ENCODE results near the gene FCRL2.

FCRL2 gene

GRCh38 chr1:157781048-157781447 lies 4.1 kb upstream of the FCRL2 start:
- DNase-seq = no peak
- in situ Hi-C loops (cut with HindIII; ENCODE audit: low pct_ligation_motif_present, low sequenced_read_pairs) = no loop called here
- H3K27ac ChIP-seq = no peak overlapping the region

GRCh38 chr1:157775101-157775870 lies 1.6 kb downstream of the FCRL2 start:
- TF ChIP-seq, protein P1, sequence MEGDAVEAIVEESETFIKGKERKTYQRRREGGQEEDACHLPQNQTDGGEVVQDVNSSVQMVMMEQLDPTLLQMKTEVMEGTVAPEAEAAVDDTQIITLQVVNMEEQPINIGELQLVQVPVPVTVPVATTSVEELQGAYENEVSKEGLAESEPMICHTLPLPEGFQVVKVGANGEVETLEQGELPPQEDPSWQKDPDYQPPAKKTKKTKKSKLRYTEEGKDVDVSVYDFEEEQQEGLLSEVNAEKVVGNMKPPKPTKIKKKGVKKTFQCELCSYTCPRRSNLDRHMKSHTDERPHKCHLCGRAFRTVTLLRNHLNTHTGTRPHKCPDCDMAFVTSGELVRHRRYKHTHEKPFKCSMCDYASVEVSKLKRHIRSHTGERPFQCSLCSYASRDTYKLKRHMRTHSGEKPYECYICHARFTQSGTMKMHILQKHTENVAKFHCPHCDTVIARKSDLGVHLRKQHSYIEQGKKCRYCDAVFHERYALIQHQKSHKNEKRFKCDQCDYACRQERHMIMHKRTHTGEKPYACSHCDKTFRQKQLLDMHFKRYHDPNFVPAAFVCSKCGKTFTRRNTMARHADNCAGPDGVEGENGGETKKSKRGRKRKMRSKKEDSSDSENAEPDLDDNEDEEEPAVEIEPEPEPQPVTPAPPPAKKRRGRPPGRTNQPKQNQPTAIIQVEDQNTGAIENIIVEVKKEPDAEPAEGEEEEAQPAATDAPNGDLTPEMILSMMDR (IDR thresholded peaks at IDR 0.05; ENCODE audit: low read depth, low read length, missing control alignments) = no peak
- no peaks in the 10 kb centered on the region for H3K36me3 ChIP-seq (replicated peaks)
- no peaks in the 10 kb centered on the region for H3K27me3 ChIP-seq (replicated peaks)
- H3K4me3 ChIP-seq (ENCODE audit: low read depth, low read length) = no peak overlapping the region
- no peak for DNase-seq
- no peak overlapping the region for H3K27ac ChIP-seq
- in situ Hi-C loops (cut with HindIII; ENCODE audit: low pct_ligation_motif_present, low sequenced_read_pairs) = no loop called here

More at GRCh38 chr1:157781048-157781447, 4.1 kb upstream of the FCRL2 start:
- no peaks in the 10 kb centered on the region for H3K27me3 ChIP-seq (replicated peaks)
- H3K36me3 ChIP-seq (replicated peaks) = no peaks in the 10 kb centered on the region
- no peak overlapping the region for H3K4me3 ChIP-seq (ENCODE audit: low read depth, low read length)
- TF ChIP-seq, protein P1 (IDR thresholded peaks at IDR 0.05; ENCODE audit: low read depth, low read length, missing control alignments) = no peak

GRCh38 chr1:157774412-157774811 lies 2.5 kb downstream of the FCRL2 start:
- H3K27ac ChIP-seq = no peak overlapping the region
- no peak for DNase-seq

DNA sequence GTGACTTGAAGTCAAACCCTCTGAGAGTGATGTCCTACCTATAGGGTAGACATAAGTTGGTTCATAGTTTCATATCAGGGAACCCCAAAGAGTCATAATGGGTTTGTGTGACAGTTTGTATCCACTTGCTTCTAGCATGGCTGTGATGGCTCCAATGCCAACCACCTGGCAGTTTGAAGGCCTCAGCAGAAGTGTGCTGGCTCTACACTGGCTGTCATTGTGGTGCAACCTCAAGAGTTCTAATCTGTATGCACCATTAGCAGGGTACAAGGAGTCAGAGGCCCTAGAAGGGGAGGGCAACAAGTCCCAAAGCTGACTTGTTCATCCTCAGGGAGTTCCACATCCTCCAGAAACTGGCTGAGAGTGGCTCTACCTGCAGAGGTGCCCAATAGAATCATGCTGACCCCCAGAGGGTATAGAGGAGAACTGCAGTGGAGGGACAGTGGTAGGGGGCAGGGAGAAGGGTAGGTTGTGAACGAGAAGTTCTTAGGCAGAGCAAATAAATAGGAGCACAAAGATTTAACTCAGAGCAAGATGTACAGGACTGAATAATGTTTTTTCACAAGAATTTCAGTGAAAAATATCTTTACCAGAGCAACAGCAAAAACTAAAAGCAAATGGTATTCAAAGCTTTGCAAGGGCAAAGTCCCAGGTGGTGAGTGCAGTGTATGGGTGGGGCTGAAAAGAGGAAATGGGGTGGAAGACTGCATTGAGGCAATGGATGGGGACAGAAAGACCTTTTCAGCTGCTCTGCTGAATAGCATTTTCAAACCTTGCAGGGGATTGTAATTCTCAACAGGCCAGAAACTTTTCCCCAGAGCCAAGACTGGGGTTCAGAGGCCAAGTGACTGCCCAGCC lies 3.2 kb downstream of the FCRL2 start:
- no peak for DNase-seq
- Histone ChIP-seq H3K4me3 (ENCODE audit: low read depth, low read length) (no peak overlapping the region), H3K27me3 (replicated peaks) (no peaks in the 10 kb centered on the region), H3K36me3 (replicated peaks) (no peaks in the 10 kb centered on the region), H3K27ac (no peak overlapping the region)
- in situ Hi-C loops (cut with HindIII; ENCODE audit: low pct_ligation_motif_present, low sequenced_read_pairs) = no loop called here
- TF ChIP-seq, protein P1 (IDR thresholded peaks at IDR 0.05; ENCODE audit: low read depth, low read length, missing control alignments) = no peak

More at GRCh38 chr1:157774412-157774811, 2.5 kb downstream of the FCRL2 start:
- Histone ChIP-seq H3K36me3 (replicated peaks) (no peaks in the 10 kb centered on the region), H3K27me3 (replicated peaks) (no peaks in the 10 kb centered on the region), H3K4me3 (ENCODE audit: low read depth, low read length) (no peak overlapping the region)
- in situ Hi-C loops (cut with HindIII; ENCODE audit: low pct_ligation_motif_present, low sequenced_read_pairs) = no loop called here
- TF ChIP-seq, protein P1 (IDR thresholded peaks at IDR 0.05; ENCODE audit: low read depth, low read length, missing control alignments) = no peak

DNA sequence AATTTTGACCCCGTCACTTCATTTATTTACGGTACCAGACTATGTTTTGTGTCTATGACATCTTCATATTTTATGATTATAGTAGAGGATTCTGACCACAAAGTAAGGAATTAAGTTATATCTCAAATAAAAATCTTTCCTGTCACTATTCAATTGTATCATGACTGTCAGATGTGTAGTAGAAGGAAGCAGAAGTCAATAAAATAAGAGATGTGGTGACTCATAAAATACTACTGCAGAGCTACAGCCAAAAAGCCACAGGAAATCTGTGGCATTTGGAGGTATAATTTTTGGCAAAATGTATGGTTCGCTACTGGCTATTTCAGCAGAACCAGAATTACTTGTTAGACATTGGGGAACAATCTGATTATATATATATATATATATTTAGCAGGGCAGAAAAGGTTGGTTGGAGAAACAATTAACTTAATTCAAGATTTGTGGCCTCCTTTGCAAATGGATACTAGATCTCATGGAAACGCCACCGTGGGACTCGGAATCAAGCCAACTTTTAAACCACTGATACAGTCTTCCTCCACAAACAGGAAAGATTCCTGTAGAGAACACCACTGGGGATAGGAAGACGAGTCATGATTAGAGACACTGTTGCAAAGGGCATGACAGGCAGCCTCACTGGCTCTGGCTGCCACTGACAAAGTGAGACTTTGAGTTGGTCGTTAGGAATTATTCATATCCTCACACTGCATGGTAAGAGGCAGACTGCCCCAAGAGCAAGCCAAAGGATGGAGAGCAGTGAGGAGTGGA lies 5.1 kb downstream of the FCRL2 start:
- Histone ChIP-seq H3K27me3 (replicated peaks) (no peaks in the 10 kb centered on the region), H3K27ac (no peak overlapping the region), H3K4me3 (ENCODE audit: low read depth, low read length) (no peak overlapping the region), H3K36me3 (replicated peaks) (no peaks in the 10 kb centered on the region)
- in situ Hi-C loops (cut with HindIII; ENCODE audit: low pct_ligation_motif_present, low sequenced_read_pairs) = no loop called here
- TF ChIP-seq, protein P1 (IDR thresholded peaks at IDR 0.05; ENCODE audit: low read depth, low read length, missing control alignments) = no peak
- DNase-seq = no peak

All from brain microvascular endothelial cell (primary cell).